DOHH2 (cell line): ENCODE data around the gene KIF13A.

Source experiments
- CTCF ChIP-seq: fragments of 200-600 bp; sonication (generic); IDR thresholded peaks from one replicate; pipeline ENCODE4 v1.5.1; 2014; ENCODE audit warnings: antibody characterized with exemption, mild to moderate bottlenecking, low read depth, low read length; ENCODE audit not compliant: poor library complexity, severe bottlenecking
- EZH2phosphoT487 ChIP-seq: fragments of 200-600 bp; sonication (generic); IDR thresholded peaks from 2 replicates; pipeline ENCODE4 v1.6.1; 2017; ENCODE audit warnings: borderline replicate concordance, mild to moderate bottlenecking, antibody characterized with exemption, low read length, moderate library complexity, mixed read lengths

- TF ChIP-seq CTCF (no peak), EZH2phosphoT487 (no peak)
Observed at GRCh38 chr6:18004256-18004985, 17.0 kb upstream of the KIF13A start.
